ENCODE data around the gene SRMS.
"Not testable (repeated sequence)": the region's sequence is repeated elsewhere in the genome, so short reads cannot be mapped to it uniquely, and the experiment has no call there.

Gene SRMS

GRCh38 chr20:63573647-63574131 is 26.1 kb upstream of the SRMS start:
- H3K36me3 ChIP-seq (replicated peaks), result no peaks in the 10 kb centered on the region
- no peak for DNase-seq (ENCODE audit: low spot score in 2 of 2)
- peaks cover 3% of the 10 kb centered on the region; the same call in 1 of the 2 replicates for H3K4me1 ChIP-seq
- H3K4me3 ChIP-seq, result peak overlapping the region; percentile 48
- no peaks in the 10 kb centered on the region for H3K9me3 ChIP-seq
- in situ Hi-C loops (cut with MboI; ENCODE audit: low sequenced_read_pairs), result no loop called here
- H3K27me3 ChIP-seq (ENCODE audit: low read depth), result no peaks in the 10 kb centered on the region

- in situ Hi-C loops (cut with MboI; ENCODE audit: low sequenced_read_pairs), result no loop called here
Observed at GRCh38 chr20:63572788-63573646, 25.5 kb upstream of the SRMS start.

GRCh38 chr20:63572071-63572787 is 24.7 kb upstream of the SRMS start:
- no peaks in the 10 kb centered on the region for H3K9me3 ChIP-seq
- H3K4me1 ChIP-seq, result peaks cover 3% of the 10 kb centered on the region; the same call in 1 of the 2 replicates
- H3K4me3 ChIP-seq, result no peak overlapping the region
- H3K36me3 ChIP-seq (replicated peaks), result no peaks in the 10 kb centered on the region
- DNase-seq (ENCODE audit: low spot score in 2 of 2), result no peak
- no peaks in the 10 kb centered on the region for H3K27me3 ChIP-seq (ENCODE audit: low read depth)
- in situ Hi-C loops (cut with MboI; ENCODE audit: low sequenced_read_pairs), result no loop called here

More at GRCh38 chr20:63572788-63573646, 25.5 kb upstream of the SRMS start:
- no peak for DNase-seq (ENCODE audit: low spot score in 2 of 2)
- Histone ChIP-seq H3K9me3 (no peaks in the 10 kb centered on the region), H3K36me3 (replicated peaks) (no peaks in the 10 kb centered on the region), H3K27me3 (ENCODE audit: low read depth) (no peaks in the 10 kb centered on the region), H3K4me1 (peaks cover 3% of the 10 kb centered on the region; the same call in 1 of the 2 replicates), H3K4me3 (peak overlapping the region; percentile 48)

GRCh38 chr20:63571087-63571478 is 23.5 kb upstream of the SRMS start:
- H3K4me1 ChIP-seq; in situ Hi-C loops (cut with MboI; ENCODE audit: low sequenced_read_pairs); H3K27me3 ChIP-seq (ENCODE audit: low read depth); H3K4me3 ChIP-seq; DNase-seq (ENCODE audit: low spot score in 2 of 2); H3K36me3 ChIP-seq (replicated peaks); H3K9me3 ChIP-seq: not testable (repeated sequence)

GRCh38 chr20:63570281-63571086 is 22.9 kb upstream of the SRMS start:
- H3K36me3 ChIP-seq (replicated peaks), result no peaks in the 10 kb centered on the region
- in situ Hi-C loops (cut with MboI; ENCODE audit: low sequenced_read_pairs), result no loop called here
- H3K9me3 ChIP-seq, result no peaks in the 10 kb centered on the region
- H3K27me3 ChIP-seq (ENCODE audit: low read depth), result no peaks in the 10 kb centered on the region
- DNase-seq (ENCODE audit: low spot score in 2 of 2), result no peak
- peaks cover 3% of the 10 kb centered on the region; the same call in 1 of the 2 replicates for H3K4me1 ChIP-seq
- no peak overlapping the region for H3K4me3 ChIP-seq

GRCh38 chr20:63568986-63569949 is 21.7 kb upstream of the SRMS start:
- Histone ChIP-seq H3K9me3 (no peaks in the 10 kb centered on the region), H3K4me1 (peaks cover under 1% of the 10 kb centered on the region; the same call in 1 of the 2 replicates), H3K27me3 (ENCODE audit: low read depth) (no peaks in the 10 kb centered on the region), H3K4me3 (no peak overlapping the region), H3K36me3 (replicated peaks) (no peaks in the 10 kb centered on the region)
- in situ Hi-C loops (cut with MboI; ENCODE audit: low sequenced_read_pairs), result no loop called here
- no peak for DNase-seq (ENCODE audit: low spot score in 2 of 2)

- Histone ChIP-seq H3K9me3 (no peaks in the 10 kb centered on the region), H3K27me3 (ENCODE audit: low read depth) (no peaks in the 10 kb centered on the region), H3K4me1 (no peaks in the 10 kb centered on the region), H3K4me3 (no peak overlapping the region), H3K36me3 (replicated peaks) (no peaks in the 10 kb centered on the region)
- in situ Hi-C loops (cut with MboI; ENCODE audit: low sequenced_read_pairs), result no loop called here
- DNase-seq (ENCODE audit: low spot score in 2 of 2), result no peak
Observed at GRCh38 chr20:63568170-63568981, 20.8 kb upstream of the SRMS start.

- no peaks in the 10 kb centered on the region for H3K4me1 ChIP-seq
- in situ Hi-C loops (cut with MboI; ENCODE audit: low sequenced_read_pairs), result no loop called here
- DNase-seq (ENCODE audit: low spot score in 2 of 2), result no peak
- H3K4me3 ChIP-seq, result no peak overlapping the region
- H3K9me3 ChIP-seq, result no peaks in the 10 kb centered on the region
- H3K36me3 ChIP-seq (replicated peaks), result no peaks in the 10 kb centered on the region
- H3K27me3 ChIP-seq (ENCODE audit: low read depth), result no peaks in the 10 kb centered on the region
Observed at GRCh38 chr20:63567386-63568169, 20.0 kb upstream of the SRMS start.

- no peak for DNase-seq (ENCODE audit: low spot score in 2 of 2)
- Histone ChIP-seq H3K27me3 (ENCODE audit: low read depth) (no peaks in the 10 kb centered on the region), H3K36me3 (replicated peaks) (no peaks in the 10 kb centered on the region), H3K4me1 (no peaks in the 10 kb centered on the region), H3K4me3 (no peak overlapping the region), H3K9me3 (no peaks in the 10 kb centered on the region)
- in situ Hi-C loops (cut with MboI; ENCODE audit: low sequenced_read_pairs), result no loop called here
Observed at GRCh38 chr20:63567136-63567385, 19.5 kb upstream of the SRMS start.

- DNase-seq (ENCODE audit: low spot score in 2 of 2), result no peak
- Histone ChIP-seq H3K9me3 (no peaks in the 10 kb centered on the region), H3K4me1 (no peaks in the 10 kb centered on the region), H3K27me3 (ENCODE audit: low read depth) (no peaks in the 10 kb centered on the region), H3K36me3 (replicated peaks) (no peaks in the 10 kb centered on the region), H3K4me3 (no peak overlapping the region)
- in situ Hi-C loops (cut with MboI; ENCODE audit: low sequenced_read_pairs), result no loop called here
Observed at GRCh38 chr20:63566395-63567135, 19.0 kb upstream of the SRMS start.

GRCh38 chr20:63565699-63566335 is 18.3 kb upstream of the SRMS start:
- in situ Hi-C loops (cut with MboI; ENCODE audit: low sequenced_read_pairs), result no loop called here

More at GRCh38 chr20:63565699-63566335, 18.3 kb upstream of the SRMS start:
- Histone ChIP-seq H3K36me3 (replicated peaks) (no peaks in the 10 kb centered on the region), H3K27me3 (ENCODE audit: low read depth) (no peaks in the 10 kb centered on the region), H3K4me3 (no peak overlapping the region), H3K4me1 (no peaks in the 10 kb centered on the region), H3K9me3 (no peaks in the 10 kb centered on the region)
- DNase-seq (ENCODE audit: low spot score in 2 of 2), result no peak

Measured in HAP-1 (cell line).